ENCODE measurements around the gene ZFP3. TPM values are rescaled to one million over a fixed set of nuclear protein-coding genes. Genes with fewer than 3 reads are reported as not detected.
"Not testable (repeated sequence)": the region's sequence is repeated elsewhere in the genome, so short reads cannot be mapped to it uniquely, and the experiment has no call there.

ZFP3 gene
- total RNA-seq, 2 experiments from 2014 or later = 6.5 to 7.5 TPM

- H3K27me3 Mint-ChIP-seq; H3K36me3 Mint-ChIP-seq (ENCODE audit: low read depth); CTCF ChIA-PET; H3K4me3 Mint-ChIP-seq; H3K4me1 Mint-ChIP-seq; H3K27ac Mint-ChIP-seq; H3K9me3 Mint-ChIP-seq; POLR2A ChIA-PET: not testable (repeated sequence)
- peak; percentile 1 for DNase-seq
Observed at GRCh38 chr17:5130687-5131086, 52.4 kb downstream of the ZFP3 start.

GRCh38 chr17:5131146-5131715, 53.0 kb downstream of the ZFP3 start:
- Mint-ChIP-seq H3K4me1 (no peaks in the 10 kb centered on the region), H3K9me3 (no peaks in the 10 kb centered on the region), H3K4me3 (no peak overlapping the region), H3K27me3 (no peaks in the 10 kb centered on the region), H3K27ac (no peak overlapping the region), H3K36me3 (ENCODE audit: low read depth) (no peaks in the 10 kb centered on the region)
- CTCF ChIA-PET = no interaction called here
- no peak for DNase-seq
- POLR2A ChIA-PET = no interaction called here

GRCh38 chr17:5131799-5132502, 53.7 kb downstream of the ZFP3 start:
- CTCF ChIA-PET; DNase-seq; H3K27ac Mint-ChIP-seq; POLR2A ChIA-PET; H3K4me1 Mint-ChIP-seq; H3K27me3 Mint-ChIP-seq; H3K36me3 Mint-ChIP-seq (ENCODE audit: low read depth); H3K9me3 Mint-ChIP-seq; H3K4me3 Mint-ChIP-seq: not testable (repeated sequence)

GRCh38 chr17:5132503-5133225, 54.4 kb downstream of the ZFP3 start:
- H3K27me3 Mint-ChIP-seq; CTCF ChIA-PET; H3K4me1 Mint-ChIP-seq; H3K4me3 Mint-ChIP-seq; H3K9me3 Mint-ChIP-seq; POLR2A ChIA-PET; H3K27ac Mint-ChIP-seq; H3K36me3 Mint-ChIP-seq (ENCODE audit: low read depth); DNase-seq: not testable (repeated sequence)

GRCh38 chr17:5133311-5133710, 55.0 kb downstream of the ZFP3 start:
- H3K4me1 Mint-ChIP-seq = no peaks in the 10 kb centered on the region
- POLR2A ChIA-PET = no interaction called here
- no peaks in the 10 kb centered on the region for H3K27me3 Mint-ChIP-seq
- H3K9me3 Mint-ChIP-seq = no peaks in the 10 kb centered on the region
- CTCF ChIA-PET = no interaction called here
- H3K27ac Mint-ChIP-seq = no peak overlapping the region
- no peak for DNase-seq
- H3K36me3 Mint-ChIP-seq (ENCODE audit: low read depth) = no peaks in the 10 kb centered on the region
- H3K4me3 Mint-ChIP-seq = no peak overlapping the region

- H3K27ac Mint-ChIP-seq; H3K36me3 Mint-ChIP-seq (ENCODE audit: low read depth); POLR2A ChIA-PET; H3K9me3 Mint-ChIP-seq; CTCF ChIA-PET; DNase-seq; H3K4me3 Mint-ChIP-seq; H3K27me3 Mint-ChIP-seq; H3K4me1 Mint-ChIP-seq: not testable (repeated sequence)
Observed at GRCh38 chr17:5133961-5134360, 55.7 kb downstream of the ZFP3 start.

- H3K4me3 Mint-ChIP-seq; CTCF ChIA-PET; H3K27me3 Mint-ChIP-seq; H3K27ac Mint-ChIP-seq; POLR2A ChIA-PET; DNase-seq; H3K36me3 Mint-ChIP-seq (ENCODE audit: low read depth); H3K9me3 Mint-ChIP-seq; H3K4me1 Mint-ChIP-seq: not testable (repeated sequence)
Observed at GRCh38 chr17:5134571-5134970, 56.3 kb downstream of the ZFP3 start.

GRCh38 chr17:5135131-5135712, 57.0 kb downstream of the ZFP3 start:
- H3K4me3 Mint-ChIP-seq; CTCF ChIA-PET; H3K9me3 Mint-ChIP-seq; DNase-seq; POLR2A ChIA-PET; H3K27me3 Mint-ChIP-seq; H3K36me3 Mint-ChIP-seq (ENCODE audit: low read depth); H3K4me1 Mint-ChIP-seq; H3K27ac Mint-ChIP-seq: not testable (repeated sequence)

GRCh38 chr17:5135726-5136579, 57.7 kb downstream of the ZFP3 start:
- Mint-ChIP-seq H3K9me3 (no peaks in the 10 kb centered on the region), H3K27ac (no peak overlapping the region), H3K27me3 (no peaks in the 10 kb centered on the region), H3K4me3 (no peak overlapping the region), H3K4me1 (no peaks in the 10 kb centered on the region), H3K36me3 (ENCODE audit: low read depth) (no peaks in the 10 kb centered on the region)
- ChIA-PET CTCF (no interaction called here), POLR2A (no interaction called here)
- DNase-seq = no peak

- DNase-seq; POLR2A ChIA-PET; H3K9me3 Mint-ChIP-seq; H3K36me3 Mint-ChIP-seq (ENCODE audit: low read depth); H3K27me3 Mint-ChIP-seq; CTCF ChIA-PET; H3K4me1 Mint-ChIP-seq; H3K4me3 Mint-ChIP-seq; H3K27ac Mint-ChIP-seq: not testable (repeated sequence)
Observed at GRCh38 chr17:5136580-5137412, 58.5 kb downstream of the ZFP3 start.

GRCh38 chr17:5137511-5138197, 59.4 kb downstream of the ZFP3 start:
- H3K36me3 Mint-ChIP-seq (ENCODE audit: low read depth); H3K9me3 Mint-ChIP-seq; H3K4me1 Mint-ChIP-seq; H3K4me3 Mint-ChIP-seq; DNase-seq; CTCF ChIA-PET; H3K27ac Mint-ChIP-seq; H3K27me3 Mint-ChIP-seq; POLR2A ChIA-PET: not testable (repeated sequence)

GRCh38 chr17:5138198-5138544, 59.9 kb downstream of the ZFP3 start:
- DNase-seq; CTCF ChIA-PET; H3K27me3 Mint-ChIP-seq; H3K9me3 Mint-ChIP-seq; POLR2A ChIA-PET; H3K4me3 Mint-ChIP-seq; H3K4me1 Mint-ChIP-seq; H3K36me3 Mint-ChIP-seq (ENCODE audit: low read depth); H3K27ac Mint-ChIP-seq: not testable (repeated sequence)

Data from activated CD4-positive, alpha-beta T cell treated with anti-CD3 and anti-CD28 coated beads, Interleukin-2, amount 10 ng/mL, durations not matched to agents 7 days and 5 days (primary cell).